ENCODE data around the gene TMEM95. TPM values are rescaled to one million over a fixed set of nuclear protein-coding genes. Genes with fewer than 3 reads are reported as not detected.
A peak's percentile ranks its signal among the peaks of the same experiment; 100 is the strongest.

The TMEM95 gene
- total and polyA plus RNA-seq, 10 of the 15 experiments (the other 5 are each of a cell fraction or from before 2014, with no cell fraction given) = 0.05 to 0.28 TPM; not detected in 8

- TF ChIP-seq PBX3 (IDR thresholded peaks at IDR 0.05; ENCODE audit: insufficient replicate concordance, low read depth, low read length) (no peak), ZNF24 (IDR thresholded peaks at IDR 0.05) (no peak), SMC3 (IDR thresholded peaks at IDR 0.05; ENCODE audit: borderline replicate concordance, low read length) (peak; percentile 85), PML (IDR thresholded peaks at IDR 0.05; ENCODE audit: low read length) (no peak), POLR2AphosphoS5 (IDR thresholded peaks at IDR 0.05; ENCODE audit: low read length) (no peak), ZNF622 (IDR thresholded peaks at IDR 0.05) (no peak), NKRF (conservative IDR thresholded peaks at IDR 0.05) (no peak), TARDBP (IDR thresholded peaks at IDR 0.05; ENCODE audit: borderline replicate concordance) (no peak), RBBP5 (conservative IDR thresholded peaks at IDR 0.05) (no peak), SRF (IDR thresholded peaks at IDR 0.05; ENCODE audit: low read depth in 2 of 2, low read length in 2 of 2) (no peak), BHLHE40 (IDR thresholded peaks at IDR 0.05; ENCODE audit: borderline replicate concordance in 1 of 2, low read depth in 2 of 2, low read length in 1 of 2) (peak in 1 of 2 experiments; percentile 40; a peak in 2 of 4 replicates), HSF1 (IDR thresholded peaks at IDR 0.05; ENCODE audit: low read depth, low read length) (no peak)
- TF ChIP-seq, protein P1, sequence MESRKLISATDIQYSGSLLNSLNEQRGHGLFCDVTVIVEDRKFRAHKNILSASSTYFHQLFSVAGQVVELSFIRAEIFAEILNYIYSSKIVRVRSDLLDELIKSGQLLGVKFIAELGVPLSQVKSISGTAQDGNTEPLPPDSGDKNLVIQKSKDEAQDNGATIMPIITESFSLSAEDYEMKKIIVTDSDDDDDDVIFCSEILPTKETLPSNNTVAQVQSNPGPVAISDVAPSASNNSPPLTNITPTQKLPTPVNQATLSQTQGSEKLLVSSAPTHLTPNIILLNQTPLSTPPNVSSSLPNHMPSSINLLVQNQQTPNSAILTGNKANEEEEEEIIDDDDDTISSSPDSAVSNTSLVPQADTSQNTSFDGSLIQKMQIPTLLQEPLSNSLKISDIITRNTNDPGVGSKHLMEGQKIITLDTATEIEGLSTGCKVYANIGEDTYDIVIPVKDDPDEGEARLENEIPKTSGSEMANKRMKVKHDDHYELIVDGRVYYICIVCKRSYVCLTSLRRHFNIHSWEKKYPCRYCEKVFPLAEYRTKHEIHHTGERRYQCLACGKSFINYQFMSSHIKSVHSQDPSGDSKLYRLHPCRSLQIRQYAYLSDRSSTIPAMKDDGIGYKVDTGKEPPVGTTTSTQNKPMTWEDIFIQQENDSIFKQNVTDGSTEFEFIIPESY (IDR thresholded peaks at IDR 0.05) = no peak
- TF ChIP-seq, protein P2, sequence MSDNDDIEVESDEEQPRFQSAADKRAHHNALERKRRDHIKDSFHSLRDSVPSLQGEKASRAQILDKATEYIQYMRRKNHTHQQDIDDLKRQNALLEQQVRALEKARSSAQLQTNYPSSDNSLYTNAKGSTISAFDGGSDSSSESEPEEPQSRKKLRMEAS (IDR thresholded peaks at IDR 0.05; ENCODE audit: low read depth, low read length) = no peak
- TF ChIP-seq, protein P3, sequence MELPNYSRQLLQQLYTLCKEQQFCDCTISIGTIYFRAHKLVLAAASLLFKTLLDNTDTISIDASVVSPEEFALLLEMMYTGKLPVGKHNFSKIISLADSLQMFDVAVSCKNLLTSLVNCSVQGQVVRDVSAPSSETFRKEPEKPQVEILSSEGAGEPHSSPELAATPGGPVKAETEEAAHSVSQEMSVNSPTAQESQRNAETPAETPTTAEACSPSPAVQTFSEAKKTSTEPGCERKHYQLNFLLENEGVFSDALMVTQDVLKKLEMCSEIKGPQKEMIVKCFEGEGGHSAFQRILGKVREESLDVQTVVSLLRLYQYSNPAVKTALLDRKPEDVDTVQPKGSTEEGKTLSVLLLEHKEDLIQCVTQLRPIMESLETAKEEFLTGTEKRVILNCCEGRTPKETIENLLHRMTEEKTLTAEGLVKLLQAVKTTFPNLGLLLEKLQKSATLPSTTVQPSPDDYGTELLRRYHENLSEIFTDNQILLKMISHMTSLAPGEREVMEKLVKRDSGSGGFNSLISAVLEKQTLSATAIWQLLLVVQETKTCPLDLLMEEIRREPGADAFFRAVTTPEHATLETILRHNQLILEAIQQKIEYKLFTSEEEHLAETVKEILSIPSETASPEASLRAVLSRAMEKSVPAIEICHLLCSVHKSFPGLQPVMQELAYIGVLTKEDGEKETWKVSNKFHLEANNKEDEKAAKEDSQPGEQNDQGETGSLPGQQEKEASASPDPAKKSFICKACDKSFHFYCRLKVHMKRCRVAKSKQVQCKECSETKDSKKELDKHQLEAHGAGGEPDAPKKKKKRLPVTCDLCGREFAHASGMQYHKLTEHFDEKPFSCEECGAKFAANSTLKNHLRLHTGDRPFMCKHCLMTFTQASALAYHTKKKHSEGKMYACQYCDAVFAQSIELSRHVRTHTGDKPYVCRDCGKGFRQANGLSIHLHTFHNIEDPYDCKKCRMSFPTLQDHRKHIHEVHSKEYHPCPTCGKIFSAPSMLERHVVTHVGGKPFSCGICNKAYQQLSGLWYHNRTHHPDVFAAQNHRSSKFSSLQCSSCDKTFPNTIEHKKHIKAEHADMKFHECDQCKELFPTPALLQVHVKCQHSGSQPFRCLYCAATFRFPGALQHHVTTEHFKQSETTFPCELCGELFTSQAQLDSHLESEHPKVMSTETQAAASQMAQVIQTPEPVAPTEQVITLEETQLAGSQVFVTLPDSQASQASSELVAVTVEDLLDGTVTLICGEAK (IDR thresholded peaks at IDR 0.05; ENCODE audit: borderline replicate concordance) = no peak
- TF ChIP-seq, protein P4, sequence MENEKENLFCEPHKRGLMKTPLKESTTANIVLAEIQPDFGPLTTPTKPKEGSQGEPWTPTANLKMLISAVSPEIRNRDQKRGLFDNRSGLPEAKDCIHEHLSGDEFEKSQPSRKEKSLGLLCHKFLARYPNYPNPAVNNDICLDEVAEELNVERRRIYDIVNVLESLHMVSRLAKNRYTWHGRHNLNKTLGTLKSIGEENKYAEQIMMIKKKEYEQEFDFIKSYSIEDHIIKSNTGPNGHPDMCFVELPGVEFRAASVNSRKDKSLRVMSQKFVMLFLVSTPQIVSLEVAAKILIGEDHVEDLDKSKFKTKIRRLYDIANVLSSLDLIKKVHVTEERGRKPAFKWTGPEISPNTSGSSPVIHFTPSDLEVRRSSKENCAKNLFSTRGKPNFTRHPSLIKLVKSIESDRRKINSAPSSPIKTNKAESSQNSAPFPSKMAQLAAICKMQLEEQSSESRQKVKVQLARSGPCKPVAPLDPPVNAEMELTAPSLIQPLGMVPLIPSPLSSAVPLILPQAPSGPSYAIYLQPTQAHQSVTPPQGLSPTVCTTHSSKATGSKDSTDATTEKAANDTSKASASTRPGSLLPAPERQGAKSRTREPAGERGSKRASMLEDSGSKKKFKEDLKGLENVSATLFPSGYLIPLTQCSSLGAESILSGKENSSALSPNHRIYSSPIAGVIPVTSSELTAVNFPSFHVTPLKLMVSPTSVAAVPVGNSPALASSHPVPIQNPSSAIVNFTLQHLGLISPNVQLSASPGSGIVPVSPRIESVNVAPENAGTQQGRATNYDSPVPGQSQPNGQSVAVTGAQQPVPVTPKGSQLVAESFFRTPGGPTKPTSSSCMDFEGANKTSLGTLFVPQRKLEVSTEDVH (IDR thresholded peaks at IDR 0.05; ENCODE audit: low read depth, partially characterized antibody) = no peak
Observed at GRCh38 chr17:7356072-7356549, 1.2 kb downstream of the TMEM95 start (continued).

All from GM12878 (cell line).